B cell (primary cell): ENCODE data around the gene TMPRSS11E.

Source experiments
- EZH2 ChIP-seq: IDR thresholded peaks from 2 replicates; pipeline ENCODE4 v1.6.1; 2012; ENCODE audit warnings: borderline replicate concordance, low read depth, mild to moderate bottlenecking, moderate library complexity, low read length; ENCODE audit not compliant: insufficient read depth, poor library complexity, severe bottlenecking
- TF ChIP-seq, protein P1 (sequence below): fragments of 200-600 bp; IDR thresholded peaks from one replicate; pipeline ENCODE4 v1.8.0; 2022; ENCODE audit warnings: antibody characterized with exemption, mild to moderate bottlenecking

DNA sequence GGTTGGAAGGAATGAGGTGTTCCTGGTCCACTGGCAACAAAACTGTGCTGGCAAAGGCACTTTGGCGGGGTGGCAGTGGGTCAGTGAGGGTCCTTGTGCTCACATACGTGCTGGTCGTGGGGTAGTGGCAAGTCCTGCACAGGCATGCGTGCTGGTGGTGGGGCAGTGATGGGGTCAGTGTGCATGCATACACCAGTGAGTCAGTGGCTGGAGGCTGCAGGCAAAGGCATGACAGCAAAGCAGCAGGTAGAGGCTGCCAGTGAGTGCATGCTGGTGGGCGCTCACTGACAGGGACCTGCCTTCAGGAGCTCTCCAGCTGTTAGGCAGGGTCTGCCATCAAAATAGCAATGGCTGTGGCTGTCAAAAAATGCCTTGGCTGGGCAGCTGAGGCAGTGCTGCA, 42.1 kb downstream of the TMPRSS11E start:
- TF ChIP-seq, protein P1, sequence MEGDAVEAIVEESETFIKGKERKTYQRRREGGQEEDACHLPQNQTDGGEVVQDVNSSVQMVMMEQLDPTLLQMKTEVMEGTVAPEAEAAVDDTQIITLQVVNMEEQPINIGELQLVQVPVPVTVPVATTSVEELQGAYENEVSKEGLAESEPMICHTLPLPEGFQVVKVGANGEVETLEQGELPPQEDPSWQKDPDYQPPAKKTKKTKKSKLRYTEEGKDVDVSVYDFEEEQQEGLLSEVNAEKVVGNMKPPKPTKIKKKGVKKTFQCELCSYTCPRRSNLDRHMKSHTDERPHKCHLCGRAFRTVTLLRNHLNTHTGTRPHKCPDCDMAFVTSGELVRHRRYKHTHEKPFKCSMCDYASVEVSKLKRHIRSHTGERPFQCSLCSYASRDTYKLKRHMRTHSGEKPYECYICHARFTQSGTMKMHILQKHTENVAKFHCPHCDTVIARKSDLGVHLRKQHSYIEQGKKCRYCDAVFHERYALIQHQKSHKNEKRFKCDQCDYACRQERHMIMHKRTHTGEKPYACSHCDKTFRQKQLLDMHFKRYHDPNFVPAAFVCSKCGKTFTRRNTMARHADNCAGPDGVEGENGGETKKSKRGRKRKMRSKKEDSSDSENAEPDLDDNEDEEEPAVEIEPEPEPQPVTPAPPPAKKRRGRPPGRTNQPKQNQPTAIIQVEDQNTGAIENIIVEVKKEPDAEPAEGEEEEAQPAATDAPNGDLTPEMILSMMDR = no peak
- no peak for TF ChIP-seq EZH2
